NCI-H774 (cell line): ENCODE data around the gene CDRT4.
"Not testable (repeated sequence)": the region's sequence is repeated elsewhere in the genome, so short reads cannot be mapped to it uniquely, and the experiment has no call there.

Experiments
- DNase-seq: peaks from one replicate; lab custom pipeline; 2025; lab: John Stamatoyannopoulos, UW

The CDRT4 gene

GRCh38 chr17:15456972-15457722 lies 10.3 kb downstream of the CDRT4 start:
- no peak for DNase-seq

GRCh38 chr17:15456496-15456895 lies 10.9 kb downstream of the CDRT4 start:
- DNase-seq, result no peak

GRCh38 chr17:15454346-15454745 lies 13.1 kb downstream of the CDRT4 start:
- no peak for DNase-seq

GRCh38 chr17:15453782-15454181 lies 13.6 kb downstream of the CDRT4 start:
- DNase-seq, result no peak

- DNase-seq, result no peak
Observed at GRCh38 chr17:15453246-15453645, 14.2 kb downstream of the CDRT4 start.

GRCh38 chr17:15452746-15453145 lies 14.7 kb downstream of the CDRT4 start:
- no peak for DNase-seq

- no peak for DNase-seq
Observed at GRCh38 chr17:15451680-15452079, 15.7 kb downstream of the CDRT4 start.

GRCh38 chr17:15448580-15448956 lies 18.9 kb downstream of the CDRT4 start:
- DNase-seq, result no peak

GRCh38 chr17:15447928-15448579 lies 19.4 kb downstream of the CDRT4 start:
- DNase-seq, result no peak

- no peak for DNase-seq
Observed at GRCh38 chr17:15446036-15446435, 21.4 kb downstream of the CDRT4 start.

GRCh38 chr17:15444805-15445204 lies 22.6 kb downstream of the CDRT4 start:
- no peak for DNase-seq

- no peak for DNase-seq
Observed at GRCh38 chr17:15442311-15443180, 24.9 kb downstream of the CDRT4 start.

- DNase-seq, result no peak
Observed at GRCh38 chr17:15441315-15441714, 26.1 kb downstream of the CDRT4 start.

GRCh38 chr17:15440347-15440746 lies 27.1 kb downstream of the CDRT4 start:
- no peak for DNase-seq

- not testable (repeated sequence) for DNase-seq
Observed at GRCh38 chr17:15439205-15439985, 28.0 kb downstream of the CDRT4 start.

GRCh38 chr17:15438491-15439105 lies 28.8 kb downstream of the CDRT4 start:
- no peak for DNase-seq

- DNase-seq, result no peak
Observed at GRCh38 chr17:15437303-15437635, 30.2 kb downstream of the CDRT4 start.

GRCh38 chr17:15436473-15437302 lies 30.7 kb downstream of the CDRT4 start:
- DNase-seq, result no peak

GRCh38 chr17:15434956-15435355 lies 32.5 kb downstream of the CDRT4 start:
- DNase-seq, result no peak

GRCh38 chr17:15432807-15433611 lies 34.4 kb downstream of the CDRT4 start:
- no peak for DNase-seq
